H1 (cell line): ENCODE measurements around the gene OSTF1. TPM values are rescaled to one million over a fixed set of nuclear protein-coding genes. Genes with fewer than 3 reads are reported as not detected.

Source experiments
- BCL11A ChIP-seq, 2 experiments: IDR thresholded peaks; one replicate each; pipeline ENCODE4 v1.6.1; 2011; ENCODE audit warnings: low read depth in 2 of 2, low read length in 2 of 2, mild to moderate bottlenecking in 2 of 2
- HDAC2 ChIP-seq, 2 experiments: fragments of 300-600 bp in 1 of 2; sonication (generic) in 1 of 2; IDR thresholded peaks; 2 replicates each; pipeline ENCODE4 v1.6.1; 2011 to 2012; ENCODE audit warnings: low read depth in 2 of 2, low read length in 2 of 2, mild to moderate bottlenecking in 2 of 2, moderate library complexity in 2 of 2, borderline replicate concordance in 1 of 2, inconsistent platforms in 1 of 2
- RAD21 ChIP-seq, 2 experiments: IDR thresholded peaks in 1 of 2; conservative IDR thresholded peaks in 1 of 2; 2 replicates each; pipeline ENCODE4 v1.6.1; 2011; ENCODE audit warnings: low read depth in 2 of 2, low read length in 2 of 2, improper control_type of control experiment in 1 of 2, inconsistent platforms in 1 of 2, mild to moderate bottlenecking in 1 of 2, moderate library complexity in 1 of 2
- polyA plus RNA-seq, 7 experiments: library from polyadenylated mRNA; depleted of rRNA in 3 of 7; stranded (reverse) in 5 of 7; unstranded in 2 of 7; fragments of >200 nt in 5 of 7; fragments of 200-250 nt in 2 of 7; gene quantifications; 1 replicate in 5 of 7; 2 replicates in 1 of 7; 4 replicates in 1 of 7; pipeline versions ENCODE4 v1.2.1 to v1.2.3, GENCODE V29; 2011 to 2013; ENCODE audit warnings: missing spikeins in 2 of 7, mixed read lengths in 2 of 7
- total RNA-seq: library from RNA; stranded (reverse); fragmentation: NEBNext Ultra II Directional; extraction: Animal tissue kit (Norgen Biotek cat#: 25700); gene quantifications from 2 replicates; pipeline ENCODE4 v1.2.1, GENCODE V29; 2021

Gene OSTF1
- total and polyA plus RNA-seq, 2 of the 8 experiments (the other 6 are each of a cell fraction or from before 2014, with no cell fraction given): 5.0 to 18.9 TPM

GRCh38 chr9:75188756-75189155 is 100.4 kb downstream of the OSTF1 start (continued):
- TF ChIP-seq RAD21 (IDR thresholded peaks at IDR 0.05 in 1 of 2, conservative IDR thresholded peaks at IDR 0.05 in 1 of 2; ENCODE audit: low read depth in 2 of 2, low read length in 2 of 2) (no peak), BCL11A (IDR thresholded peaks at IDR 0.05; ENCODE audit: low read depth in 2 of 2, low read length in 2 of 2) (no peak), HDAC2 (IDR thresholded peaks at IDR 0.05; ENCODE audit: borderline replicate concordance in 1 of 2, low read depth in 2 of 2, low read length in 2 of 2) (no peak)
- TF ChIP-seq, all 59 proteins: peak for 0
